ENCODE measurements around the gene IGFL1. TPM values are rescaled to one million over a fixed set of nuclear protein-coding genes. Genes with fewer than 3 reads are reported as not detected.

IGFL1 gene
- total RNA-seq, 1 experiment from 2014 or later: not detected

- no peak for TF ChIP-seq REST (IDR thresholded peaks at IDR 0.05; ENCODE audit: low read depth)
- no peak for TF ChIP-seq TCF7L2 (IDR thresholded peaks at IDR 0.05; ENCODE audit: borderline replicate concordance, extremely low read depth, insufficient read depth, insufficient read length)
- no peak for TF ChIP-seq SP1 (IDR thresholded peaks at IDR 0.05; ENCODE audit: low read depth)
- TF ChIP-seq ZBTB33 (IDR thresholded peaks at IDR 0.05; ENCODE audit: extremely low read depth, insufficient replicate concordance, low read length): no peak
- TF ChIP-seq ZNF274 (IDR thresholded peaks at IDR 0.05; ENCODE audit: low read depth, low read length): no peak
- no peak for TF ChIP-seq CEBPB (IDR thresholded peaks at IDR 0.05; ENCODE audit: low read depth)
Observed at GRCh38 chr19:46226438-46226973, 3.0 kb upstream of the IGFL1 start (continued).

- no peak for ATAC-seq
- no peak overlapping the region for H3K9ac ChIP-seq (ENCODE audit: low read length)
- intact Hi-C loops (cut with micrococcal nuclease): no loop called here
- RAD21 ChIA-PET (ENCODE audit: low non-redundant PET in 1 of 2, low total read pairs in 2 of 2, uncharacterized antibody in 2 of 2, unreplicated experiment in 2 of 2): no interaction called here
- no peaks in the 10 kb centered on the region for H4K20me1 ChIP-seq (ENCODE audit: insufficient read depth)
- POLR2A ChIA-PET: no interaction called here
- H3K4me1 ChIP-seq (ENCODE audit: control insufficient read depth in 1 of 2, insufficient read depth in 2 of 2, low read length in 2 of 2): no peaks in the 10 kb centered on the region
- no peak overlapping the region for H3K4me2 ChIP-seq (ENCODE audit: low read length)
- BruUV-seq (replicated peaks): no TSS peak
- H3K9me3 ChIP-seq (ENCODE audit: control insufficient read depth in 1 of 2, insufficient read depth in 1 of 2, low read depth in 1 of 2, low read length in 2 of 2): no peaks in the 10 kb centered on the region
- DNase-seq (ENCODE audit: low read depth, low spot score): no peak
- no peaks in the 10 kb centered on the region for H3K36me3 ChIP-seq (ENCODE audit: control insufficient read depth in 1 of 2, insufficient read depth in 2 of 2, low read length in 2 of 2)
- CTCF ChIA-PET: no interaction called here
- H3K4me3 ChIP-seq (replicated peaks in 1 of 2; ENCODE audit: low read depth in 1 of 2, low read length in 2 of 2): no peak overlapping the region
- H3K27ac ChIP-seq (ENCODE audit: low read depth, low read length): no peak overlapping the region
- no peak overlapping the region for H2AFZ ChIP-seq (ENCODE audit: low read depth, low read length, poor library complexity, severe bottlenecking)
- no peaks in the 10 kb centered on the region for H3K9me2 ChIP-seq (ENCODE audit: insufficient read depth)
- no peak for TF ChIP-seq POLR2A (IDR thresholded peaks at IDR 0.05; ENCODE audit: borderline replicate concordance, extremely low read depth, insufficient read depth, insufficient read length)
- H3K27me3 ChIP-seq (ENCODE audit: insufficient read depth, low read length): peaks cover 58% of the 10 kb centered on the region
- H3K79me2 ChIP-seq (ENCODE audit: insufficient read depth, low read length): no peaks in the 10 kb centered on the region
Observed at GRCh38 chr19:46232029-46232428, 2.5 kb downstream of the IGFL1 start.
